ENCODE results near the gene PGP.
"Not testable (repeated sequence)": the region's sequence is repeated elsewhere in the genome, so short reads cannot be mapped to it uniquely, and the experiment has no call there.

The PGP gene

GRCh38 chr16:2214719-2214968, at the start of gene PGP:
Gene PGP, minus strand, starts transcription at chr16:2214840. Its CDS starts 63 bp downstream, at chr16:2214777.
- no peak for DNase-seq

- DNase-seq = not testable (repeated sequence)
Observed at GRCh38 chr16:2263026-2263425, 48.4 kb upstream of the PGP start.

- DNase-seq = no peak
Observed at GRCh38 chr16:2260250-2260649, 45.6 kb upstream of the PGP start.

- not testable (repeated sequence) for DNase-seq
Observed at GRCh38 chr16:2258530-2258929, 43.9 kb upstream of the PGP start.

- DNase-seq = no peak
Observed at GRCh38 chr16:2257726-2258125, 43.1 kb upstream of the PGP start.

- no peak for DNase-seq
Observed at GRCh38 chr16:2256531-2257140, 42.0 kb upstream of the PGP start.

- no peak for DNase-seq
Observed at GRCh38 chr16:2253293-2253692, 38.7 kb upstream of the PGP start.

- DNase-seq = no peak
Observed at GRCh38 chr16:2252806-2253148, 38.1 kb upstream of the PGP start.

GRCh38 chr16:2251296-2252111, 36.9 kb upstream of the PGP start, which contains the start of gene ECI1:
Gene ECI1, minus strand, starts transcription at chr16:2251587. Its CDS starts 21 bp downstream, at chr16:2251566.
- peak; percentile 95 for DNase-seq

- peak; percentile 46 for DNase-seq
Observed at GRCh38 chr16:2250652-2251295, 36.1 kb upstream of the PGP start.

- DNase-seq = no peak
Observed at GRCh38 chr16:2246301-2246885, 31.8 kb upstream of the PGP start.

- no peak for DNase-seq
Observed at GRCh38 chr16:2244926-2245795, 30.5 kb upstream of the PGP start.

- no peak for DNase-seq
Observed at GRCh38 chr16:2244301-2244700, 29.7 kb upstream of the PGP start.

- no peak for DNase-seq
Observed at GRCh38 chr16:2243781-2244180, 29.1 kb upstream of the PGP start.

- no peak for DNase-seq
Observed at GRCh38 chr16:2243031-2243528, 28.4 kb upstream of the PGP start.

- no peak for DNase-seq
Observed at GRCh38 chr16:2242598-2242997, 28.0 kb upstream of the PGP start.

- not testable (repeated sequence) for DNase-seq
Observed at GRCh38 chr16:2240331-2240730, 25.7 kb upstream of the PGP start.

GRCh38 chr16:2238838-2239675, 24.4 kb upstream of the PGP start:
- DNase-seq = no peak

GRCh38 chr16:2238150-2238837, 23.7 kb upstream of the PGP start:
- DNase-seq = no peak

- DNase-seq = no peak
Observed at GRCh38 chr16:2237493-2238149, 23.0 kb upstream of the PGP start.

GRCh38 chr16:2237102-2237482, 22.5 kb upstream of the PGP start:
- no peak for DNase-seq
